Measurements from ENCODE around the gene GRM8.

Gene GRM8

GRCh38 chr7:126449611-126450268, 803.0 kb downstream of the GRM8 start:
- peak overlapping the region; percentile 69 for H3K4me2 ChIP-seq (ENCODE audit: low read depth, low read length)

DNA sequence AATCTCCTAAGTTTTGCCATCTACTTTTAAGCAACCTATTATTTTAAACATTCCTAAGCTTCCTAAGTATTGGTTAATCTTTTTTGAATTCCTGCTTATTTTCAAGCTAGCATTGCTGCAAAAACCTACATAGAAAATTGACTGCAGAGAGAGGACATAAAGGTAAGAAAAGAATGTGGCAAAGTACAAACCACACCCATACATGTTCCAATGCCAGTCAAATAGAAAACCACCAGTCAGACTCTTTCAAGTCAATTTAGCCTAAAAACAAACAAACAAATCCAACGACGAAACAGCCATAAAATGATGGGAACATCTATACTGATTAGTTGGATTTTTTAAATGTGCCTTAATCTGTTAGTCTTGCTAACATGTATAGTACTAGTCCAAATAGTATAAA, 804.8 kb downstream of the GRM8 start:
- H3F3A ChIP-seq (ENCODE audit: insufficient read depth, low read length) = peaks cover 37% of the 10 kb centered on the region
- DNase-seq = no peak
- H3K4me1 ChIP-seq (ENCODE audit: low read length) = peaks cover 49% of the 10 kb centered on the region
- no peak overlapping the region for H3K9ac ChIP-seq (ENCODE audit: low read length)
- H3K27me3 ChIP-seq (replicated peaks; ENCODE audit: insufficient read depth, low read length) = no peaks in the 10 kb centered on the region
- H3K9me3 ChIP-seq (replicated peaks; ENCODE audit: insufficient read depth, low read length) = no peaks in the 10 kb centered on the region
- H3K4me2 ChIP-seq (ENCODE audit: low read depth, low read length) = 0 out of 2 replicates have a peak overlapping the region, but pooled peaks have one; percentile 68
- H3K27ac ChIP-seq (ENCODE audit: low read length) = no peak overlapping the region; the same call in 1 of the 2 replicates
- no peak overlapping the region for H3K4me3 ChIP-seq (ENCODE audit: low read length)
- H2AFZ ChIP-seq (ENCODE audit: low read length) = no peak overlapping the region
- H3K9me2 ChIP-seq (replicated peaks; ENCODE audit: insufficient read depth, low read length) = no peaks in the 10 kb centered on the region
- H3K36me3 ChIP-seq (replicated peaks; ENCODE audit: insufficient read depth, low read length) = no peaks in the 10 kb centered on the region
- TF ChIP-seq EZH2phosphoT487 (IDR thresholded peaks at IDR 0.05; ENCODE audit: low read length) (no peak), CTCF (IDR thresholded peaks at IDR 0.05; ENCODE audit: low read length) (no peak), EZH2 (optimal IDR thresholded peaks at IDR 0.05; ENCODE audit: low read depth, low read length) (no peak)
- H4K20me1 ChIP-seq (ENCODE audit: insufficient read depth, low read length) = no peaks in the 10 kb centered on the region
- no peaks in the 10 kb centered on the region for H3K79me2 ChIP-seq (ENCODE audit: low read length)

More at GRCh38 chr7:126449611-126450268, 803.0 kb downstream of the GRM8 start:
- Histone ChIP-seq H3K9me3 (replicated peaks; ENCODE audit: insufficient read depth, low read length) (no peaks in the 10 kb centered on the region), H3K4me1 (ENCODE audit: low read length) (peaks cover 55% of the 10 kb centered on the region), H3K9ac (ENCODE audit: low read length) (peak overlapping the region; percentile 28; the same call in 1 of the 2 replicates), H3K27ac (ENCODE audit: low read length) (peak overlapping the region; percentile 75), H3K36me3 (replicated peaks; ENCODE audit: insufficient read depth, low read length) (no peaks in the 10 kb centered on the region), H3K79me2 (ENCODE audit: low read length) (no peaks in the 10 kb centered on the region), H3K9me2 (replicated peaks; ENCODE audit: insufficient read depth, low read length) (no peaks in the 10 kb centered on the region), H3K4me3 (ENCODE audit: low read length) (peak overlapping the region; percentile 22), H4K20me1 (ENCODE audit: insufficient read depth, low read length) (no peaks in the 10 kb centered on the region), H3F3A (ENCODE audit: insufficient read depth, low read length) (peaks cover 37% of the 10 kb centered on the region), H2AFZ (ENCODE audit: low read length) (peak overlapping the region; percentile 51), H3K27me3 (replicated peaks; ENCODE audit: insufficient read depth, low read length) (no peaks in the 10 kb centered on the region)
- no peak for TF ChIP-seq CTCF (IDR thresholded peaks at IDR 0.05; ENCODE audit: low read length)
- TF ChIP-seq EZH2 (optimal IDR thresholded peaks at IDR 0.05; ENCODE audit: low read depth, low read length) = no peak
- no peak for TF ChIP-seq EZH2phosphoT487 (IDR thresholded peaks at IDR 0.05; ENCODE audit: low read length)
- DNase-seq = peak; percentile 16

DNA sequence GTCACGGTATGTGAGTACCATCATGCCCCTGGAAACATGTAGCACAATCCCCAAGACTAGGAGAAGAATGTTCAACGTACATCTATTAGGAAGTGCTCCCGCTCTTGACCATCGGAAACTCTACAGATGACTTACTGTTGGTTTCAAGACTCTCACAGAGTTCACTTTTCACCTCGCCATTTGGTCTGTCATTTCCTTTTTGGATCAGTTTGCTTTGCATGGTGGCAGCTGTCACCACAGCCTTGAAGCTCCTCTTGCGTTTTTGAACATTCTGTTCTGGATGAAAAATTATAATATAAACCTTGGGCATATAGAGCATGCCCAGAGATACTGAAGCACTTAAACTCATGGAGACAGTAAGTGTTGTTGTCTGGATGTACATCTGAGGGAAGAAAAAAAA, 806.8 kb downstream of the GRM8 start:
- DNase-seq = peak; percentile 69
- Histone ChIP-seq H3K36me3 (replicated peaks; ENCODE audit: insufficient read depth, low read length) (no peaks in the 10 kb centered on the region), H3K27me3 (replicated peaks; ENCODE audit: insufficient read depth, low read length) (no peaks in the 10 kb centered on the region), H4K20me1 (ENCODE audit: insufficient read depth, low read length) (no peaks in the 10 kb centered on the region), H3K79me2 (ENCODE audit: low read length) (no peaks in the 10 kb centered on the region), H3K9ac (ENCODE audit: low read length) (no peak overlapping the region), H3K9me3 (replicated peaks; ENCODE audit: insufficient read depth, low read length) (no peaks in the 10 kb centered on the region), H3K27ac (ENCODE audit: low read length) (no peak overlapping the region), H3K4me1 (ENCODE audit: low read length) (peaks cover 41% of the 10 kb centered on the region), H3K4me2 (ENCODE audit: low read depth, low read length) (peak overlapping the region; percentile 68), H3K4me3 (ENCODE audit: low read length) (no peak overlapping the region), H3K9me2 (replicated peaks; ENCODE audit: insufficient read depth, low read length) (no peaks in the 10 kb centered on the region), H3F3A (ENCODE audit: insufficient read depth, low read length) (peaks cover 37% of the 10 kb centered on the region), H2AFZ (ENCODE audit: low read length) (no peak overlapping the region)
- TF ChIP-seq EZH2 (optimal IDR thresholded peaks at IDR 0.05; ENCODE audit: low read depth, low read length) (no peak), CTCF (IDR thresholded peaks at IDR 0.05; ENCODE audit: low read length) (no peak), EZH2phosphoT487 (IDR thresholded peaks at IDR 0.05; ENCODE audit: low read length) (no peak)
